Activated naive CD8-positive, alpha-beta T cell treated with anti-CD3 and anti-CD28 coated beads for 36 hours (primary cell): ENCODE measurements around the gene OFD1. TPM values are rescaled to one million over a fixed set of nuclear protein-coding genes. Genes with fewer than 3 reads are reported as not detected.
"Not testable (repeated sequence)": the region's sequence is repeated elsewhere in the genome, so short reads cannot be mapped to it uniquely, and the experiment has no call there.

ENCODE experiments used
- DNase-seq: peaks from one replicate; pipeline ENCODE4 v3.0.0; 2021
- H3K27ac Mint-ChIP-seq: one replicate; pipeline ENCODE4 v1.8.0; 2022; ENCODE audit warnings: mild to moderate bottlenecking, moderate library complexity, mixed read lengths
- H3K27me3 Mint-ChIP-seq: one replicate; pipeline ENCODE4 v1.8.0; 2022; ENCODE audit warnings: mild to moderate bottlenecking, mixed read lengths
- H3K36me3 Mint-ChIP-seq: one replicate; pipeline ENCODE4 v1.8.0; 2021; ENCODE audit warnings: mild to moderate bottlenecking, mixed read lengths
- H3K4me1 Mint-ChIP-seq: one replicate; pipeline ENCODE4 v1.8.0; 2021; ENCODE audit warnings: mixed read lengths
- H3K4me3 Mint-ChIP-seq: one replicate; pipeline ENCODE4 v1.8.0; 2022; ENCODE audit warnings: mild to moderate bottlenecking, moderate library complexity, mixed read lengths
- H3K9me3 Mint-ChIP-seq: one replicate; pipeline ENCODE4 v1.8.0; 2022; ENCODE audit warnings: mixed read lengths
- total RNA-seq, 2 experiments: library from RNA; stranded (reverse); gene quantifications; one replicate each; pipeline ENCODE4 v1.2.3, GENCODE V29; 2021

The OFD1 gene
- total RNA-seq, 2 experiments from 2014 or later: 27.4 to 29.0 TPM

DNA sequence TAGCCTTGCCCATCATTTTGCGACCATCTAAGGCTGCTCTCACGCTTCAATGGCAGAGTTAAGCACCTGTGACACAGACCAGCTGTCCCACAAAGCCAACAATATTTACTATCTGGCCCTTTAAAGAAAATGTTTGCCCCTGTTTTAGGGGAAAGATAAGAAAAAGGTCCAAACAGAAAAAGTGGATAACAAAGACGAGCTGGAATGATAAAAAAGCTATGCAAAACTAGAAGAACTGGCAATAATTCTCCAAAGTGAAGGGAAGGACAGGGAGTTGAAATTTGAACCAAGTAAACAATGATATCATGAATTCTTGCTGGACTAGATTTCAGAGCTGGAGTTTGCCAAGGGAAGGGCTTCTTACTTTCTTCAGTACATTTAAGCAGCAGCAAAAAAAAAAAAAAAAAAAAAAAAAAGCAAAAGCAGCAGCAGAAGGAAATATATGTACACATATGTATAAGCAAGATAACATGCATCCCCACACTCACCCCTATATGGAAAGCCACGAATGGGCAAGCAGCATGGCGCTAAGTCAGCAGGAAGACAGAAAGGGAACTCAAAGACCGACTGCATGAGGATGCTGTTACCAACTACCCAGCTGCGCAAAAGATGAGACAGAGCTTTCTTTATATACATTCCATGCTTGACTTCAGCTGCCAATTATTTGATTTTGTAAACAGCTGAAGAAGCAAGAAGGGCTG, 12.6 kb upstream of the OFD1 start:
- peaks cover 11% of the 10 kb centered on the region for H3K9me3 Mint-ChIP-seq
- peaks cover 68% of the 10 kb centered on the region for H3K36me3 Mint-ChIP-seq
- H3K4me1 Mint-ChIP-seq: peaks cover 25% of the 10 kb centered on the region
- H3K4me3 Mint-ChIP-seq: no peak overlapping the region
- no peak overlapping the region for H3K27ac Mint-ChIP-seq
- DNase-seq: no peak
- H3K27me3 Mint-ChIP-seq: no peaks in the 10 kb centered on the region

- not testable (repeated sequence) for H3K27ac Mint-ChIP-seq, H3K27me3 Mint-ChIP-seq, DNase-seq, H3K4me3 Mint-ChIP-seq
- H3K9me3 Mint-ChIP-seq: peaks cover 17% of the 10 kb centered on the region
- peaks cover 24% of the 10 kb centered on the region for H3K4me1 Mint-ChIP-seq
- H3K36me3 Mint-ChIP-seq: peaks cover 85% of the 10 kb centered on the region
Observed at GRCh38 chrX:13724878-13725277, 9.7 kb upstream of the OFD1 start.

GRCh38 chrX:13726583-13726982, 8.0 kb upstream of the OFD1 start:
- not testable (repeated sequence) for H3K27me3 Mint-ChIP-seq, H3K27ac Mint-ChIP-seq, DNase-seq, H3K4me3 Mint-ChIP-seq
- peaks cover 93% of the 10 kb centered on the region for H3K36me3 Mint-ChIP-seq
- peaks cover 28% of the 10 kb centered on the region for H3K4me1 Mint-ChIP-seq
- peaks cover 19% of the 10 kb centered on the region for H3K9me3 Mint-ChIP-seq

GRCh38 chrX:13730523-13730922, 4.0 kb upstream of the OFD1 start:
- peaks cover 39% of the 10 kb centered on the region for H3K4me1 Mint-ChIP-seq
- H3K4me3 Mint-ChIP-seq, H3K27ac Mint-ChIP-seq, H3K27me3 Mint-ChIP-seq, DNase-seq: not testable (repeated sequence)
- peaks cover 76% of the 10 kb centered on the region for H3K36me3 Mint-ChIP-seq
- peaks cover 16% of the 10 kb centered on the region for H3K9me3 Mint-ChIP-seq

- H3K36me3 Mint-ChIP-seq: peaks cover 63% of the 10 kb centered on the region
- H3K27me3 Mint-ChIP-seq: no peaks in the 10 kb centered on the region
- no peak for DNase-seq
- H3K9me3 Mint-ChIP-seq: peaks cover 4% of the 10 kb centered on the region
- H3K4me1 Mint-ChIP-seq: peaks cover 33% of the 10 kb centered on the region
- peak overlapping the region; percentile 32 for H3K4me3 Mint-ChIP-seq
- peak overlapping the region; percentile 59 for H3K27ac Mint-ChIP-seq
Observed at GRCh38 chrX:13732246-13733067, 2.1 kb upstream of the OFD1 start.

DNA sequence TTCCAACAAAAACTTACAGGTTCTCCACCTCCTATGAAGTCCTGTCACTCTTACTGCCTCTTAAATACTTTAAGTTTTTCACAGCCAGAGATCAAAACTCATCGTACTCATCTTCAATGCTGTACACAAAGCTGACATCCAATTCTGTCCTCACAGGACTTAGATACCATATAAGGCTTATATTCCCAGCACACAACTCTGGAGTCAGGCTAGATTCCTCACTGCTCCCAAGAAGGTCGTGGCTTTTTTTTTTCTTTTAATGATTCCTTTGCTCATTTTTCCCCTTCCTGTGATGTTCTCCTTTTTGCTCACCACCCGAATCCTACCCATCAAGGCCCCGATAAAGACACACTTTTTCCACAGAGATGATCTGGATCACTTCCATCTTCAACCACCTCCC, 1.0 kb upstream of the OFD1 start:
- H3K27ac Mint-ChIP-seq: peak overlapping the region; percentile 97
- peaks cover 33% of the 10 kb centered on the region for H3K4me1 Mint-ChIP-seq
- no peak for DNase-seq
- H3K9me3 Mint-ChIP-seq: peaks cover 1% of the 10 kb centered on the region
- no peaks in the 10 kb centered on the region for H3K27me3 Mint-ChIP-seq
- peaks cover 53% of the 10 kb centered on the region for H3K36me3 Mint-ChIP-seq
- H3K4me3 Mint-ChIP-seq: peak overlapping the region; percentile 96

- Mint-ChIP-seq H3K27me3 (no peaks in the 10 kb centered on the region), H3K4me3 (no peak overlapping the region), H3K4me1 (peaks cover 22% of the 10 kb centered on the region), H3K27ac (peak overlapping the region; percentile 83), H3K36me3 (peaks cover 11% of the 10 kb centered on the region), H3K9me3 (no peaks in the 10 kb centered on the region)
- no peak for DNase-seq
Observed at GRCh38 chrX:13741695-13742094, 7.1 kb downstream of the OFD1 start.

- H3K4me3 Mint-ChIP-seq: peak overlapping the region; percentile 22
- H3K36me3 Mint-ChIP-seq: peaks cover 6% of the 10 kb centered on the region
- no peaks in the 10 kb centered on the region for H3K27me3 Mint-ChIP-seq
- DNase-seq: peak; percentile 24
- H3K9me3 Mint-ChIP-seq: no peaks in the 10 kb centered on the region
- H3K27ac Mint-ChIP-seq: peak overlapping the region; percentile 83
- peaks cover 19% of the 10 kb centered on the region for H3K4me1 Mint-ChIP-seq
Observed at GRCh38 chrX:13742397-13743176, 8.0 kb downstream of the OFD1 start.

GRCh38 chrX:13747836-13748235, 13.3 kb downstream of the OFD1 start:
- H3K27me3 Mint-ChIP-seq: no peaks in the 10 kb centered on the region
- H3K4me1 Mint-ChIP-seq: peaks cover 28% of the 10 kb centered on the region
- no peak overlapping the region for H3K27ac Mint-ChIP-seq
- no peaks in the 10 kb centered on the region for H3K9me3 Mint-ChIP-seq
- DNase-seq: no peak
- H3K36me3 Mint-ChIP-seq: peaks cover 8% of the 10 kb centered on the region
- no peak overlapping the region for H3K4me3 Mint-ChIP-seq

GRCh38 chrX:13748486-13748885, 13.9 kb downstream of the OFD1 start:
- Mint-ChIP-seq H3K4me1 (peaks cover 30% of the 10 kb centered on the region), H3K4me3 (no peak overlapping the region), H3K27ac (no peak overlapping the region), H3K9me3 (no peaks in the 10 kb centered on the region), H3K36me3 (peaks cover 12% of the 10 kb centered on the region), H3K27me3 (no peaks in the 10 kb centered on the region)
- DNase-seq: no peak

DNA sequence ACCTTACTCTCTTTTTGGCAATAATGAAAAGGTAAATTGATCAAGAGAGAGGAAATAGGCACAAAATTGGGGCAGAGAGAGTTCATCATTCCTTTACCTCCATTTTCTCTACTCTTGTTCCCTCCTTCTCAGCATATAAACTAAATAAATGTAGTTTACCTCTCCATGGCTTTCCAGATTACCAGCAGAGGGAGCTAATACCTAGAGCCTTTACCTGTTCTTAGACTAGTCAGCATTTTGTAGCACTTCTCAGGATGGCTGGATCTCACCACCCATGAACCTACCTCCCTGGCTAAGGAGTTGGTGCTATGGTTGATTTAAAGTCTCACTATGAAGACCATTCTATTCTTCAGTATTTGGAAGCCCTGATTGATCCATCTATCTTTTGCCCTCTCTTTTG, 15.7 kb downstream of the OFD1 start:
- no peak for DNase-seq
- Mint-ChIP-seq H3K4me3 (no peak overlapping the region), H3K27me3 (no peaks in the 10 kb centered on the region), H3K9me3 (no peaks in the 10 kb centered on the region), H3K4me1 (peaks cover 27% of the 10 kb centered on the region), H3K36me3 (peaks cover 15% of the 10 kb centered on the region), H3K27ac (no peak overlapping the region)

DNA sequence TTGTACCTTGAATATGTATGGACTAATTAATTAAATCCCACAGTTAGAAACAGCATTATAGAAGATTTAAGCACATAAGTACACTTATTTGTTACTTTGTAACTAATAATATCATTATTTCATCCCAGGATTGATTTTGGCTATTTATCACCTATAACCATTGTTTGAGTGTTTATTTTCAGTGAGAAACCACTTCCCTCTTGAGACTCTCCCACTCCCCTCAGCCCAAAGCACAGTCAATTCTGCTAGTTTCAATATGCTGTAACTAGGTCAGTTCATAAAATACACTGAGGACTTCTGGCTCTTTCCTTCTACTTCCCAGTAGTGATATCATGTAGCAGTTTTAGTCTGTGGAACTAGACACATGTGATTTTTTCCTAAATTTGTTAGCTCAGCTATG, 16.3 kb downstream of the OFD1 start:
- no peak for DNase-seq
- H3K27ac Mint-ChIP-seq: no peak overlapping the region
- no peak overlapping the region for H3K4me3 Mint-ChIP-seq
- H3K4me1 Mint-ChIP-seq: peaks cover 29% of the 10 kb centered on the region
- H3K27me3 Mint-ChIP-seq: no peaks in the 10 kb centered on the region
- H3K36me3 Mint-ChIP-seq: peaks cover 15% of the 10 kb centered on the region
- H3K9me3 Mint-ChIP-seq: no peaks in the 10 kb centered on the region

GRCh38 chrX:13752141-13752540, 17.6 kb downstream of the OFD1 start:
- Mint-ChIP-seq H3K4me3 (no peak overlapping the region), H3K9me3 (no peaks in the 10 kb centered on the region), H3K4me1 (peaks cover 29% of the 10 kb centered on the region), H3K27me3 (no peaks in the 10 kb centered on the region), H3K36me3 (peaks cover 15% of the 10 kb centered on the region), H3K27ac (no peak overlapping the region)
- DNase-seq: no peak

DNA sequence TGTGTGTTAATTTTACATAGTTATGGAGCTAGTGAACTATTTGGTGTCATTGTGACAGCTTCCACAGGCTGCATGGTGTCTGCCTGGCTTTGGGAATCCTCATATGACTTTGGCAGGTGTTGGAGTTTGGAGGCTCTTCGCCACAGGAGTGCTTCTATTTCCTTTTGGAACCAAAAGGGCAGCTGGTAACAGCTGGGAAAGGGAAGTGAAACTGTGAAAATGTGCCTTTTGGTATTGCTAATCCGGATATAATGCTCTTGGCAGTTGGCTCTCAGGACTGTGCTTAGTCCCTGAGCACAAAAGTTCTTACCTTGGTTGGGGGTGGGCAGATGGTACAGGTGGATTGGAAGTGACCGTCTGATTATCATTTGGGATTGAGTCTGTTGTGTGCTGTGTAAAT, 18.1 kb downstream of the OFD1 start:
- H3K36me3 Mint-ChIP-seq: peaks cover 15% of the 10 kb centered on the region
- H3K9me3 Mint-ChIP-seq: no peaks in the 10 kb centered on the region
- H3K4me1 Mint-ChIP-seq: peaks cover 26% of the 10 kb centered on the region
- no peak overlapping the region for H3K4me3 Mint-ChIP-seq
- no peaks in the 10 kb centered on the region for H3K27me3 Mint-ChIP-seq
- DNase-seq: no peak
- H3K27ac Mint-ChIP-seq: peak overlapping the region; percentile 65

- Mint-ChIP-seq H3K9me3 (no peaks in the 10 kb centered on the region), H3K27me3 (no peaks in the 10 kb centered on the region), H3K27ac (no peak overlapping the region), H3K4me3 (no peak overlapping the region), H3K4me1 (peaks cover 27% of the 10 kb centered on the region), H3K36me3 (peaks cover 22% of the 10 kb centered on the region)
- no peak for DNase-seq
Observed at GRCh38 chrX:13754765-13755164, 20.2 kb downstream of the OFD1 start.
